Fibroblast of pulmonary artery (primary cell): ENCODE data around the gene HLA-DRB5.
"Not testable (repeated sequence)": the region's sequence is repeated elsewhere in the genome, so short reads cannot be mapped to it uniquely, and the experiment has no call there.

ENCODE experiments used
- DNase-seq: peaks from one replicate; pipeline ENCODE4 v3.0.0-alpha.2; 2010; ENCODE audit warnings: low read depth
- H3K4me3 ChIP-seq: replicated peaks from 2 replicates; pipeline ENCODE4 v1.5.1; 2011; ENCODE audit warnings: low read depth, mild to moderate bottlenecking, control low read depth, low read length, moderate library complexity
- TF ChIP-seq, protein P1 (sequence below): IDR thresholded peaks from 2 replicates; pipeline ENCODE4 v1.5.1; 2011; ENCODE audit warnings: mild to moderate bottlenecking, control low read depth, low read length, inconsistent platforms; ENCODE audit errors: missing control alignments

The HLA-DRB5 gene

DNA sequence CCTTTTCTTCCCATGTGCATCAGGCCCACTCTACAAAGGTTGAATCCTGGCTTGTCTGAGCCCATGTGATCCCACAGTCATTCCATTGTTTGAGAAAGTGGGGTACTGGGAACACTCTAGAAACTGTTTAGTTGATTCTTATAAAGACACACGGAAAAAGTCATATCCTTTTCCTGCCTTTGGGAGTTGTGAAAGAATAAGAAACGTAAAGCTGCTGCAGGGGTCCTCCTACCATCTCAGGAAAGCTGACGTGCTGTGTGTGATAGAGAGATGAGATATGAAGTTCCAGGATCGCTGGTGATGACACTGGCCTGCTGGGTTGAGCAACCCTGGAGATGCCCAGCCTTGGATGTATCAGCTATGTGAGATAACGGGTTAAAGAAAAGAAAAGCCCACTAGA is 21.3 kb upstream of the HLA-DRB5 start:
- TF ChIP-seq, protein P1, sequence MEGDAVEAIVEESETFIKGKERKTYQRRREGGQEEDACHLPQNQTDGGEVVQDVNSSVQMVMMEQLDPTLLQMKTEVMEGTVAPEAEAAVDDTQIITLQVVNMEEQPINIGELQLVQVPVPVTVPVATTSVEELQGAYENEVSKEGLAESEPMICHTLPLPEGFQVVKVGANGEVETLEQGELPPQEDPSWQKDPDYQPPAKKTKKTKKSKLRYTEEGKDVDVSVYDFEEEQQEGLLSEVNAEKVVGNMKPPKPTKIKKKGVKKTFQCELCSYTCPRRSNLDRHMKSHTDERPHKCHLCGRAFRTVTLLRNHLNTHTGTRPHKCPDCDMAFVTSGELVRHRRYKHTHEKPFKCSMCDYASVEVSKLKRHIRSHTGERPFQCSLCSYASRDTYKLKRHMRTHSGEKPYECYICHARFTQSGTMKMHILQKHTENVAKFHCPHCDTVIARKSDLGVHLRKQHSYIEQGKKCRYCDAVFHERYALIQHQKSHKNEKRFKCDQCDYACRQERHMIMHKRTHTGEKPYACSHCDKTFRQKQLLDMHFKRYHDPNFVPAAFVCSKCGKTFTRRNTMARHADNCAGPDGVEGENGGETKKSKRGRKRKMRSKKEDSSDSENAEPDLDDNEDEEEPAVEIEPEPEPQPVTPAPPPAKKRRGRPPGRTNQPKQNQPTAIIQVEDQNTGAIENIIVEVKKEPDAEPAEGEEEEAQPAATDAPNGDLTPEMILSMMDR, result no peak
- no peak overlapping the region for H3K4me3 ChIP-seq
- DNase-seq, result peak; percentile 7

DNA sequence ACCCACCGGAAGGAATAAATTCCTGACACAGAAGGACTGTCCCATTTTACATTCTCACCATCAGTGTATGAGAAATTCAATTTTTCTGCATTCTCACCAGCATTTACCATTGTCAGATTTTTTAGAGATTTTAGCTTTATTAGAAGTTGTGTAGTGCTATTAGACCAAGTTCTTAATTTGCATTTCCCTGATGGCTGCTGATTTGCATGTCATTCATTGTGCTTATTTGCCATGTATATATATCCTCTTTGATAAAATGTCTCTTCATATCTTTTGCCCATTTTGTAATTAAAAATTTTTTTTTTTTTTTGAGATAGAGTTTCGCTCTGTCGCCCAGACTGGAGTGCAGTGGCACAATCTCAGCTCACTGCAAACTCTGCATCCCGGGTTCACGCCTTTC is 9.8 kb upstream of the HLA-DRB5 start:
- no peak for DNase-seq
- TF ChIP-seq, protein P1, result no peak
- no peak overlapping the region for H3K4me3 ChIP-seq

DNA sequence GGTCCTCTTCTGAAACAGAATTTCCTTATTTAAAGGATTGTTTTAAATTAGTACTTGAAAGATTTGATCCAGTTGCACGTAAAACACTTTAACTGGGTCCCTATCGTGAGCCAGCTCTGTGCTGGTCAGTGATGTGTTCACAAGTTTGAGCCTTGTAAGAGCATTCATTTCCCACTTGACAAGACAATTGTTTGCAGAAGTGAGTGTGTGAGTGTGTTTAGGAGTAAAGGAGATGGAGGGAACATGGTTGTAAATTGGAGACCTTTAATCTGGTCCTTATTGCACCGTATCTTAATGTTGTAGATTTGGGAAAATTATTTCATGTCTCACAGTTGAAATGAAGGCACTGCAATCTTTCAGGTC is 325 bp upstream of the HLA-DRB5 start:
- not testable (repeated sequence) for H3K4me3 ChIP-seq, DNase-seq

DNA sequence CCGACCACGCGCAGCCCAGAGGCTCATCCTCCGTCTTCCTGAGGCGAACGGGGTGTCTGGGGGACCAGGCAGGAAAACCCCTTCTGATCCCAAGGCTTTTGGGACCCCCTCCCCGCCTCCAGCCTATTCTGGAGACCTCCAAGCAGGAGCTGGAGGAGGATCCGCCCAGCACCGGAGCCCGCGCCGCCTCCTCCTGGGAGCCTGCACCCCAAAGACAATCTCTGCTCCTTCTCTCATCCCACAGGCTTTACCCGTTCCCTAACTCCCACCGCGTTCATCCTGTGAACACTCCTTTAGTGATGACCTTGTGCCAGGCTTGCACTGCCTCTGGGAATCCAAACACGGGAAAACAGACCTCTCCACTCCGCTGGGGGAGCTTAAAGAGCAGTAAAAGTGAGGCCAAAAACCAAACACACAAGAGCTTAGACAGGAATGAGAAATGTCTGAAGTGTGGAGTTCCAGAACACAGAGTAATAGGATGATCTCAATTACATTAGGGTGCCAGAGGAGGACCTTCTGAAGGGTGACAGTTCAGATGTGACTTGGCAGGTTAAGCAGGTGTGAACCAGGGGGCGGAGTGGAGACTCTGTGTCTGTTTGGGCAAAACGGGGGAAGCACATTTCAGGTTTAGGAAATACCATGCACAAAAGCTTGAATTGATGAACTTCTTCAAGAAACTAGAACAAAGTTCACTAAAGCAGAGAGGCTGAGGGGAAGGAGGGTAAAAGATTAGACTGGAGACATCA is 7.6 kb downstream of the HLA-DRB5 start:
- TF ChIP-seq, protein P1, result no peak
- no peak for DNase-seq
- no peak overlapping the region for H3K4me3 ChIP-seq

DNA sequence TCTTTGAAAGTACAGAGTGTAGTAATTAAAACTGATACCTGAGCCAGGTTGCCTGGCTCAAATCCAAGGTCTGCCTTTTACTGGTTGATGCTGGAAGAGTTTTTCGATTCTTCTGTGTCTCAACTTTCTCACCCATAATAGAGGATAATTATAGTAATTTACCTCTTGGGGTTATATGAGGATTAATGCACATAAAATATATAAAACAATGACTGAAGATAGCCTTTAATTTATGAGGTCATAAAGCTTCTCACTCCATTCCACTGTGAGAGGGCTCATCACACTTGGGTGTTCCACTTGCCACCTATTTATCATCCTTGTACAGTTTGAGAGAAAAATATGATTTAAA is 10.2 kb downstream of the HLA-DRB5 start:
- TF ChIP-seq, protein P1, result no peak
- H3K4me3 ChIP-seq, result no peak overlapping the region

DNA sequence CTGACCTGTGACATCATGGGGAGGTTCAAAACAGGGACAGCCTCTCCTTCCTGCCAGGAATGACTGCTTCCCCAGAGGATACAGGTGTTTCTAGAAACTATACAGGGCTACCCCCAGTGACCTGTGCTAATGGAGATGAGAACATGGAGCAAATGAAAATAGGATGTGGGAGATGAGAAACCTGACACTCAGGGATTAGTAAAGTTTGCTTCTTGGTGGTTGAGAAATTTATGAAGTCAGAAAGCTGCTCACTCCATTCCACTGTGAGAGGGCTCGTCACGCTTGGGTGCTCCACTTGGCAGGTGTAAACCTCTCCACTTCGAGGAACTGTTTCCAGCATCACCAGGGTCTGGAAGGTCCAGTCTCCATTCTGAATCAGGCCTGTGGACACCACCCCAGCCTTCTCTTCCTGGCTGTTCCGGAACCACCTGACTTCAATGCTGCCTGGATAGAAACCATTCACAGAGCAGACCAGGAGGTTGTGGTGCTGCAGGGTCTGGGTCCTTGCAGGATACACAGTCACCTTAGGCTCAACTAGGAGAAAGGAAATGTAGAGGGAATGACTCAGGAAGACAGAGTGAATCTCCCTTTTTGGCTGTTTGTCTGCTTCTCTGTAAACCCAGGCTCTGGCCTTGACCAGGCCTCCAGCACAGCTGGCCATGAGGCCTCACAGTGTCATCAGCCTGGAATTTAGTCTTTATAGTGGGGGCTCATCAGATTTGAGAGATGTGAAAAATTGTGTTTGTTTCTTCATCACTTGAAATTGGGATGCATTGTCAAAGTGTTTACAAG is 10.8 kb downstream of the HLA-DRB5 start:
- no peak overlapping the region for H3K4me3 ChIP-seq
- no peak for DNase-seq
- TF ChIP-seq, protein P1, result no peak

More for the DNA sequence above, 10.2 kb downstream of the HLA-DRB5 start:
- no peak for DNase-seq

DNA sequence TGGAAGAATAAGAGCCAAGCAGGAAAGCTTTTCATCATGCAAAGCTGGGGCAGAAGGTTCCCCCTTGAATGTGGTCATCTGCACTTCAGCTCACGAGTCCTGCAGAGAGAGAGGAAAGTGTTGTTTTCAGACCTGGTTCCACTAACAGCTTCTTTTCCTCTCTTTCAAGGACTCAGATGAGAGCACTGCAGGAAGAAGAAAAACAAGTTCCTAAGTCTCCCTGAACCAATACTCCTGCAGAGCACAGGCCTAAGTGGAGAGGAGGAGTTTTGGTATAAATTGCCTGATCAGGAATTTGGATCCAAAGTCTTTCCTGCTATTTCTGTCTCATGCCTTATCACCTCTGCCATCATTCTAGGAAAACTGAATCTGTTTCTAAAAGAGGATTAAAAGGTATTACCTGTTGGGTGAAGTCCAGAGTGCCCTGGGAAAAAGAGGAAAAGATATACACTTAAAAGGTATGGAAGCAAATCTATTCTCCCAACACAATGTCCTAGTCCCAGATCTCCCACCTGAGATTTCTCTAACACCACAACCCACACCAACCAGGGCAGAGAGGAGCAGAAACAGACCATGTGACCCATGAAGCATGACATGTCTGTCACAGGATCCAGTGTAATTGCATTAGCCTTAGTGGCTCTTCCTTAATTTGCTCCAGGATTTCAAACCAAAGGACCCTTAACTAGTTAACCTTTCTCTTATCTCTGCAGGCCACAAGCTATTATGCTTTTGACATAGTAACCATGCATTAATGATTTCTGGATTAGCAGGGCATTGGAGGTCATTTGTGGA is 12.2 kb downstream of the HLA-DRB5 start:
- TF ChIP-seq, protein P1, result no peak
- DNase-seq, result no peak
- no peak overlapping the region for H3K4me3 ChIP-seq
